GM12878 (cell line): ENCODE results near the gene STX12. TPM values are rescaled to one million over a fixed set of nuclear protein-coding genes. Genes with fewer than 3 reads are reported as not detected.
A peak's percentile ranks its signal among the peaks of the same experiment; 100 is the strongest.

Source experiments
- ATAC-seq: fragments of 200-7000 bp; cut with Tn5 transposase; 3 replicates; pipeline ENCODE4 v1.9.1; 2020; ENCODE audit warnings: mild to moderate bottlenecking, moderate library complexity
- BruUV-seq: library from RNA; stranded (reverse); fragments of 400-500 nt; replicated peaks from 2 replicates; lab custom pipeline; 2021; lab: Mats Ljungman, UMichigan
- CTCF ChIA-PET: fragments of 300-600 bp; sonication (Branson Sonifier 250); formaldehyde crosslinking; extraction: SDS; loops from one replicate; lab custom pipeline; 2021; ENCODE audit warnings: inconsistent platforms; lab: Yijun Ruan, JAX
- POLR2A ChIA-PET: fragments of 350-600 bp; formaldehyde crosslinking; extraction: SDS; loops from one replicate; lab custom pipeline; 2021; ENCODE audit warnings: inconsistent platforms; lab: Charles Lee
- RAD21 ChIA-PET: fragments of 300-600 bp; sonication (Branson Sonifier 250); formaldehyde crosslinking; loops from one replicate; lab custom pipeline; 2023; ENCODE audit warnings: antibody characterized with exemption; ENCODE audit not compliant: unreplicated experiment; lab: Charles Lee
- SMC1A ChIA-PET: fragments of 300-600 bp; sonication (Branson Sonifier 250); formaldehyde crosslinking; loops from one replicate; lab custom pipeline; 2023; ENCODE audit not compliant: unreplicated experiment, uncharacterized antibody; lab: Charles Lee
- DNase-seq: peaks from one replicate; pipeline ENCODE4 v3.0.0-alpha.2; 2011; ENCODE audit warnings: low read depth, low spot score
- FAIRE-seq: peaks from 3 replicates; lab custom pipeline; 2011; peaks lifted over from hg19 to GRCh38; lab: Jason Lieb, UNC
- H2AFZ ChIP-seq: 2 replicates; pipeline ENCODE4 v1.6.0; 2011; ENCODE audit warnings: low read depth, low read length, control low read depth; ENCODE audit not compliant: control insufficient read depth
- H3K27ac ChIP-seq: 2 replicates; pipeline ENCODE4 v1.5.1; 2011; ENCODE audit warnings: control low read depth; ENCODE audit not compliant: control insufficient read depth, insufficient read depth
- H3K27me3 ChIP-seq, 2 experiments: replicated peaks in 1 of 2; 2 replicates each; pipeline versions ENCODE4 v1.6.0 to v1.6.1; 2011; ENCODE audit warnings: low read length in 1 of 2; ENCODE audit not compliant: control insufficient read depth in 2 of 2, insufficient read depth in 2 of 2
- H3K36me3 ChIP-seq, 2 experiments: 2 replicates each; pipeline ENCODE4 v1.5.1; 2011; ENCODE audit warnings: low read length in 1 of 2; ENCODE audit not compliant: control insufficient read depth in 2 of 2, insufficient read depth in 2 of 2
- H3K4me1 ChIP-seq: 2 replicates; pipeline ENCODE4 v1.6.1; 2011; ENCODE audit warnings: mild to moderate bottlenecking, low read length, moderate library complexity, mixed read lengths; ENCODE audit not compliant: control insufficient read depth, insufficient read depth
- H3K4me2 ChIP-seq: 2 replicates; pipeline ENCODE4 v1.6.0; 2011; ENCODE audit warnings: control low read depth; ENCODE audit not compliant: control insufficient read depth, insufficient read depth
- H3K4me3 ChIP-seq: fragments of 200-600 bp; sonication (generic); 2 replicates; pipeline ENCODE4 v1.5.1; 2016
- H3K79me2 ChIP-seq: 2 replicates; pipeline ENCODE4 v1.6.0; 2011; ENCODE audit warnings: low read length; ENCODE audit not compliant: control insufficient read depth, insufficient read depth
- H3K9ac ChIP-seq: 2 replicates; pipeline ENCODE4 v1.8.0; 2011; ENCODE audit warnings: low read length, control low read depth, mixed read lengths; ENCODE audit not compliant: control insufficient read depth, insufficient read depth
- H3K9me3 ChIP-seq: replicated peaks from 3 replicates; pipeline ENCODE4 v1.5.1; 2011; ENCODE audit warnings: mild to moderate bottlenecking, low read length; ENCODE audit not compliant: control insufficient read depth, insufficient read depth
- H4K20me1 ChIP-seq: 2 replicates; pipeline ENCODE4 v1.6.0; 2011; ENCODE audit not compliant: control insufficient read depth, insufficient read depth
- SMARCA5 ChIP-seq: fragments of 450-650 bp; IDR thresholded peaks from 2 replicates; pipeline ENCODE4 v1.6.1; 2017; ENCODE audit warnings: mild to moderate bottlenecking
- YY1 ChIP-seq: IDR thresholded peaks from 2 replicates; pipeline ENCODE4 v1.6.1; 2011; ENCODE audit warnings: low read depth, mild to moderate bottlenecking, low read length
- whole genome bisulfite sequencing: methylation state at CpG from one replicate; pipeline ENCODE4 v1.1.6; 2016; ENCODE audit warnings: low lambda C conversion rate; ENCODE audit not compliant: insufficient replicate concordance, insufficient coverage; ENCODE audit errors: missing lambda C conversion rate; 5-methylcytosine and 5-hydroxymethylcytosine counted together
- in situ Hi-C: fragments of 300-500 bp; cut with MboI; formaldehyde crosslinking; loops from 9 replicates; pipeline ENCODE4 v1.14.3; 2018; ENCODE audit warnings: mixed read lengths
- intact Hi-C: fragments of 100-400 bp; cut with micrococcal nuclease; formaldehyde crosslinking; loops from one replicate; pipeline ENCODE4 v1.14.2; 2022; ENCODE audit not compliant: unreplicated experiment
- polyA plus RNA-seq, 11 experiments: library from polyadenylated mRNA; depleted of rRNA in 4 of 11; unstranded in 6 of 11; stranded (reverse) in 5 of 11; fragments of >200 nt; fragmentation: Nextera tagmentation in 4 of 11; fragmentation: Illumina TruSeq in 1 of 11; extraction: Ambion mirVana in 4 of 11; extraction: Trizol in 1 of 11; gene quantifications; 1 replicate in 1 of 11; 2 replicates in 10 of 11; pipeline versions ENCODE4 v1.2.1 to v1.2.3, GENCODE V29; 2011 to 2016; ENCODE audit warnings: inconsistent platforms in 2 of 11, missing spikeins in 2 of 11, low read depth in 1 of 11
- total RNA-seq, 4 experiments: library from RNA; depleted of rRNA in 3 of 4; stranded (reverse); fragments of >200 nt in 3 of 4; fragmentation: Illumina TruSeq in 1 of 4; extraction: Trizol in 1 of 4; gene quantifications; 2 replicates each; pipeline versions ENCODE4 v1.2.1 to v1.2.3, GENCODE V29; 2013 to 2021
- TF ChIP-seq, protein P1 (sequence below): fragments of 450-650 bp; IDR thresholded peaks from 2 replicates; pipeline ENCODE4 v1.6.1; 2017; ENCODE audit warnings: mild to moderate bottlenecking, moderate library complexity
- TF ChIP-seq, protein P2 (sequence below), 3 experiments: IDR thresholded peaks in 2 of 3; conservative IDR thresholded peaks in 1 of 3; 2 replicates each; pipeline ENCODE4 v1.5.1; 2011; ENCODE audit warnings: low read depth in 3 of 3, low read length in 3 of 3, mild to moderate bottlenecking in 3 of 3, control low read depth in 2 of 3, moderate library complexity in 2 of 3, inconsistent platforms in 1 of 3, mixed read lengths in 1 of 3; ENCODE audit not compliant: control insufficient read depth in 2 of 3, insufficient read depth in 1 of 3; ENCODE audit errors: extremely low read depth in 1 of 3
- TF ChIP-seq, protein P3 (sequence below): IDR thresholded peaks from 2 replicates; pipeline ENCODE4 v1.6.1; 2012; ENCODE audit warnings: mild to moderate bottlenecking, low read depth, low read length

STX12 gene
- total and polyA plus RNA-seq, 10 of the 15 experiments (the other 5 are each of a cell fraction or from before 2014, with no cell fraction given): 20.2 to 35.0 (median 28.1) TPM

DNA sequence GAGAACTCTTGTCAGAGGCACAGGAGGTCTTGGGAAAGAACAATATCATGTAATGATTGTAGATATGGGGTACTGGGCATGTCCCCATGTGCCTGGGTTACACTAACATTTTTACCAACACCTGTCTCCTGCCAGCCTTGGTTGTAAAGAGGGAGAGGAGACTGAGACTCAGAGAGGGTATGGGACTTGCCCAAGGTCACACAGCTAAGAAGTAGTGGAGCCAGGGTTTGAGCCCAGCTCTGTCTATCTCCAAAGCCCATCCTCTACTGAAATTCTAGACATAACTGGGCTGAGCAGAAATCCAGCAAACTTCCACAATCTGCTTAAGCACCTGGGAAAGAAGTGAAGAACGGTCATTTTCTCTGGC is 96.7 kb downstream of the STX12 start:
- TF ChIP-seq YY1 (0 out of 2 replicates have a peak, but pooled peaks have one; percentile 3), SMARCA5 (peak; percentile 89)
- TF ChIP-seq, protein P1, sequence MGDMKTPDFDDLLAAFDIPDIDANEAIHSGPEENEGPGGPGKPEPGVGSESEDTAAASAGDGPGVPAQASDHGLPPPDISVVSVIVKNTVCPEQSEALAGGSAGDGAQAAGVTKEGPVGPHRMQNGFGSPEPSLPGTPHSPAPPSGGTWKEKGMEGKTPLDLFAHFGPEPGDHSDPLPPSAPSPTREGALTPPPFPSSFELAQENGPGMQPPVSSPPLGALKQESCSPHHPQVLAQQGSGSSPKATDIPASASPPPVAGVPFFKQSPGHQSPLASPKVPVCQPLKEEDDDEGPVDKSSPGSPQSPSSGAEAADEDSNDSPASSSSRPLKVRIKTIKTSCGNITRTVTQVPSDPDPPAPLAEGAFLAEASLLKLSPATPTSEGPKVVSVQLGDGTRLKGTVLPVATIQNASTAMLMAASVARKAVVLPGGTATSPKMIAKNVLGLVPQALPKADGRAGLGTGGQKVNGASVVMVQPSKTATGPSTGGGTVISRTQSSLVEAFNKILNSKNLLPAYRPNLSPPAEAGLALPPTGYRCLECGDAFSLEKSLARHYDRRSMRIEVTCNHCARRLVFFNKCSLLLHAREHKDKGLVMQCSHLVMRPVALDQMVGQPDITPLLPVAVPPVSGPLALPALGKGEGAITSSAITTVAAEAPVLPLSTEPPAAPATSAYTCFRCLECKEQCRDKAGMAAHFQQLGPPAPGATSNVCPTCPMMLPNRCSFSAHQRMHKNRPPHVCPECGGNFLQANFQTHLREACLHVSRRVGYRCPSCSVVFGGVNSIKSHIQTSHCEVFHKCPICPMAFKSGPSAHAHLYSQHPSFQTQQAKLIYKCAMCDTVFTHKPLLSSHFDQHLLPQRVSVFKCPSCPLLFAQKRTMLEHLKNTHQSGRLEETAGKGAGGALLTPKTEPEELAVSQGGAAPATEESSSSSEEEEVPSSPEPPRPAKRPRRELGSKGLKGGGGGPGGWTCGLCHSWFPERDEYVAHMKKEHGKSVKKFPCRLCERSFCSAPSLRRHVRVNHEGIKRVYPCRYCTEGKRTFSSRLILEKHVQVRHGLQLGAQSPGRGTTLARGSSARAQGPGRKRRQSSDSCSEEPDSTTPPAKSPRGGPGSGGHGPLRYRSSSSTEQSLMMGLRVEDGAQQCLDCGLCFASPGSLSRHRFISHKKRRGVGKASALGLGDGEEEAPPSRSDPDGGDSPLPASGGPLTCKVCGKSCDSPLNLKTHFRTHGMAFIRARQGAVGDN: no peak
- TF ChIP-seq, protein P2, sequence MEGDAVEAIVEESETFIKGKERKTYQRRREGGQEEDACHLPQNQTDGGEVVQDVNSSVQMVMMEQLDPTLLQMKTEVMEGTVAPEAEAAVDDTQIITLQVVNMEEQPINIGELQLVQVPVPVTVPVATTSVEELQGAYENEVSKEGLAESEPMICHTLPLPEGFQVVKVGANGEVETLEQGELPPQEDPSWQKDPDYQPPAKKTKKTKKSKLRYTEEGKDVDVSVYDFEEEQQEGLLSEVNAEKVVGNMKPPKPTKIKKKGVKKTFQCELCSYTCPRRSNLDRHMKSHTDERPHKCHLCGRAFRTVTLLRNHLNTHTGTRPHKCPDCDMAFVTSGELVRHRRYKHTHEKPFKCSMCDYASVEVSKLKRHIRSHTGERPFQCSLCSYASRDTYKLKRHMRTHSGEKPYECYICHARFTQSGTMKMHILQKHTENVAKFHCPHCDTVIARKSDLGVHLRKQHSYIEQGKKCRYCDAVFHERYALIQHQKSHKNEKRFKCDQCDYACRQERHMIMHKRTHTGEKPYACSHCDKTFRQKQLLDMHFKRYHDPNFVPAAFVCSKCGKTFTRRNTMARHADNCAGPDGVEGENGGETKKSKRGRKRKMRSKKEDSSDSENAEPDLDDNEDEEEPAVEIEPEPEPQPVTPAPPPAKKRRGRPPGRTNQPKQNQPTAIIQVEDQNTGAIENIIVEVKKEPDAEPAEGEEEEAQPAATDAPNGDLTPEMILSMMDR (IDR thresholded peaks at IDR 0.05 in 2 of 3, conservative IDR thresholded peaks at IDR 0.05 in 1 of 3; ENCODE audit: control insufficient read depth in 2 of 3, extremely low read depth in 1 of 3, insufficient read depth in 1 of 3, low read depth in 3 of 3, low read length in 3 of 3): 0 out of 6 replicates have a peak, but pooled peaks of 1 of the 3 experiments have one; percentile 2
- TF ChIP-seq, protein P3, sequence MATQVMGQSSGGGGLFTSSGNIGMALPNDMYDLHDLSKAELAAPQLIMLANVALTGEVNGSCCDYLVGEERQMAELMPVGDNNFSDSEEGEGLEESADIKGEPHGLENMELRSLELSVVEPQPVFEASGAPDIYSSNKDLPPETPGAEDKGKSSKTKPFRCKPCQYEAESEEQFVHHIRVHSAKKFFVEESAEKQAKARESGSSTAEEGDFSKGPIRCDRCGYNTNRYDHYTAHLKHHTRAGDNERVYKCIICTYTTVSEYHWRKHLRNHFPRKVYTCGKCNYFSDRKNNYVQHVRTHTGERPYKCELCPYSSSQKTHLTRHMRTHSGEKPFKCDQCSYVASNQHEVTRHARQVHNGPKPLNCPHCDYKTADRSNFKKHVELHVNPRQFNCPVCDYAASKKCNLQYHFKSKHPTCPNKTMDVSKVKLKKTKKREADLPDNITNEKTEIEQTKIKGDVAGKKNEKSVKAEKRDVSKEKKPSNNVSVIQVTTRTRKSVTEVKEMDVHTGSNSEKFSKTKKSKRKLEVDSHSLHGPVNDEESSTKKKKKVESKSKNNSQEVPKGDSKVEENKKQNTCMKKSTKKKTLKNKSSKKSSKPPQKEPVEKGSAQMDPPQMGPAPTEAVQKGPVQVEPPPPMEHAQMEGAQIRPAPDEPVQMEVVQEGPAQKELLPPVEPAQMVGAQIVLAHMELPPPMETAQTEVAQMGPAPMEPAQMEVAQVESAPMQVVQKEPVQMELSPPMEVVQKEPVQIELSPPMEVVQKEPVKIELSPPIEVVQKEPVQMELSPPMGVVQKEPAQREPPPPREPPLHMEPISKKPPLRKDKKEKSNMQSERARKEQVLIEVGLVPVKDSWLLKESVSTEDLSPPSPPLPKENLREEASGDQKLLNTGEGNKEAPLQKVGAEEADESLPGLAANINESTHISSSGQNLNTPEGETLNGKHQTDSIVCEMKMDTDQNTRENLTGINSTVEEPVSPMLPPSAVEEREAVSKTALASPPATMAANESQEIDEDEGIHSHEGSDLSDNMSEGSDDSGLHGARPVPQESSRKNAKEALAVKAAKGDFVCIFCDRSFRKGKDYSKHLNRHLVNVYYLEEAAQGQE: no peak
- Histone ChIP-seq H3K9me3 (no peaks in the 10 kb centered on the region; the same call in 2 of the 3 replicates), H3K4me1 (peaks cover 40% of the 10 kb centered on the region), H3K4me2 (peak overlapping the region; percentile 100), H4K20me1 (no peaks in the 10 kb centered on the region), H3K27me3 (no peaks in the 10 kb centered on the region), H3K9ac (peak overlapping the region; percentile 56), H3K79me2 (peaks cover 24% of the 10 kb centered on the region), H3K36me3 (no peaks in the 10 kb centered on the region), H2AFZ (peak overlapping the region; percentile 94; the same call in 1 of the 2 replicates), H3K27ac (peak overlapping the region; percentile 80), H3K4me3 (peak overlapping the region; percentile 24; the same call in 1 of the 2 replicates)
- CTCF ChIA-PET: interaction anchor here (0.7 to 1.1 kb wide), 3 partner anchors 127 to 187 kb away, joined by 3 read pairs; partner anchors contain the start of gene FAM76A
- SMC1A ChIA-PET: interaction anchor here (0.7 to 1.9 kb wide), 3 partner anchors 10 to 306 kb away, joined by 3 to 6 read pairs (median 3); no protein-coding TSS in a partner anchor
- intact Hi-C loops (loop anchor here (10.0 kb wide), 2 partner anchors 305 to 375 kb away; partner anchors contain the start of gene PTAFR), in situ Hi-C loops (no loop called here)
- WGBS: 33% methylated on average over 1 of the region's 1 CpG
- DNase-seq (no peak), FAIRE-seq (peak; percentile 47), ATAC-seq (no peak)
- POLR2A ChIA-PET: interaction anchor here (0.5 to 1.4 kb wide), 7 partner anchors 8 to 173 kb away, joined by 3 to 8 read pairs (median 5); no protein-coding TSS in a partner anchor
- RAD21 ChIA-PET: interaction anchor here (0.8 to 2.6 kb wide), 4 partner anchors 14 to 65 kb away, joined by 3 to 12 read pairs (median 8); partner anchors contain the start of gene SMPDL3B
- no TSS peak for BruUV-seq
